IPS-18a (cell line): ENCODE results near the gene DPEP1.

Experiments
- H3K27ac ChIP-seq: one replicate; pipeline ENCODE4 v1.5.1; 2013; ENCODE audit warnings: low read length
- H3K27me3 ChIP-seq: one replicate; pipeline ENCODE4 v1.6.1; 2013; ENCODE audit warnings: mild to moderate bottlenecking, low read length; ENCODE audit not compliant: control insufficient read depth, insufficient read depth
- H3K36me3 ChIP-seq: one replicate; pipeline ENCODE4 v1.6.1; 2013; ENCODE audit warnings: low read depth, low read length; ENCODE audit not compliant: control insufficient read depth
- H3K4me1 ChIP-seq: one replicate; pipeline ENCODE4 v1.6.1; 2013; ENCODE audit warnings: low read depth, low read length; ENCODE audit not compliant: control insufficient read depth
- H3K4me3 ChIP-seq: one replicate; pipeline ENCODE4 v1.5.1; 2013; ENCODE audit warnings: low read length
- H3K9ac ChIP-seq: one replicate; pipeline ENCODE4 v1.6.1; 2013; ENCODE audit warnings: mild to moderate bottlenecking, low read length, moderate library complexity
- H3K9me3 ChIP-seq: one replicate; pipeline ENCODE4 v1.6.1; 2013; ENCODE audit warnings: low read depth, low read length; ENCODE audit not compliant: control insufficient read depth

DPEP1 gene

GRCh38 chr16:89572485-89573205 lies 40.8 kb upstream of the DPEP1 start:
- no peaks in the 10 kb centered on the region for H3K36me3 ChIP-seq
- no peak overlapping the region for H3K9ac ChIP-seq
- no peak overlapping the region for H3K4me3 ChIP-seq
- no peaks in the 10 kb centered on the region for H3K4me1 ChIP-seq
- no peaks in the 10 kb centered on the region for H3K9me3 ChIP-seq
- H3K27ac ChIP-seq, result no peak overlapping the region
- H3K27me3 ChIP-seq, result peaks cover 40% of the 10 kb centered on the region

- H3K36me3 ChIP-seq, result no peaks in the 10 kb centered on the region
Observed at GRCh38 chr16:89573826-89574680, 39.4 kb upstream of the DPEP1 start.

GRCh38 chr16:89574681-89575246 lies 38.7 kb upstream of the DPEP1 start:
- no peaks in the 10 kb centered on the region for H3K9me3 ChIP-seq
- peaks cover 42% of the 10 kb centered on the region for H3K27me3 ChIP-seq
- H3K4me1 ChIP-seq, result no peaks in the 10 kb centered on the region
- peak overlapping the region; percentile 32 for H3K9ac ChIP-seq
- no peaks in the 10 kb centered on the region for H3K36me3 ChIP-seq
- H3K27ac ChIP-seq, result no peak overlapping the region
- peak overlapping the region; percentile 52 for H3K4me3 ChIP-seq

More at GRCh38 chr16:89573826-89574680, 39.4 kb upstream of the DPEP1 start:
- Histone ChIP-seq H3K9ac (no peak overlapping the region), H3K9me3 (no peaks in the 10 kb centered on the region), H3K27me3 (peaks cover 42% of the 10 kb centered on the region), H3K4me1 (no peaks in the 10 kb centered on the region), H3K4me3 (peak overlapping the region; percentile 52), H3K27ac (no peak overlapping the region)

GRCh38 chr16:89575247-89576152 lies 37.9 kb upstream of the DPEP1 start, which contains the start of gene CPNE7:
TSS of gene CPNE7 (plus strand) at chr16:89575758. CDS start at chr16:89575898, 140 bp downstream.
- peak within 1 kb of the TSS; percentile 52 for H3K4me3 ChIP-seq
- H3K9me3 ChIP-seq, result no peaks in the 10 kb centered on the region
- H3K27me3 ChIP-seq, result peaks cover 42% of the 10 kb centered on the region
- H3K9ac ChIP-seq, result peak within 1 kb of the TSS; percentile 32
- H3K36me3 ChIP-seq, result no peaks in the 10 kb centered on the region
- H3K27ac ChIP-seq, result no peak within 1 kb of the TSS
- no peaks in the 10 kb centered on the region for H3K4me1 ChIP-seq

GRCh38 chr16:89576153-89577054 lies 37.0 kb upstream of the DPEP1 start:
- Histone ChIP-seq H3K27me3 (peaks cover 42% of the 10 kb centered on the region), H3K4me1 (no peaks in the 10 kb centered on the region), H3K27ac (no peak overlapping the region), H3K9ac (no peak overlapping the region), H3K4me3 (peak overlapping the region; percentile 30), H3K9me3 (no peaks in the 10 kb centered on the region), H3K36me3 (no peaks in the 10 kb centered on the region)

- Histone ChIP-seq H3K4me1 (no peaks in the 10 kb centered on the region), H3K4me3 (no peak overlapping the region), H3K27ac (no peak overlapping the region), H3K9ac (no peak overlapping the region), H3K36me3 (no peaks in the 10 kb centered on the region), H3K27me3 (peaks cover 42% of the 10 kb centered on the region), H3K9me3 (no peaks in the 10 kb centered on the region)
Observed at GRCh38 chr16:89577055-89577759, 36.2 kb upstream of the DPEP1 start.

GRCh38 chr16:89579351-89579750 lies 34.1 kb upstream of the DPEP1 start:
- H3K4me1 ChIP-seq, result no peaks in the 10 kb centered on the region
- H3K27me3 ChIP-seq, result peaks cover 33% of the 10 kb centered on the region
- H3K9ac ChIP-seq, result no peak overlapping the region
- no peak overlapping the region for H3K27ac ChIP-seq
- H3K9me3 ChIP-seq, result no peaks in the 10 kb centered on the region
- H3K36me3 ChIP-seq, result no peaks in the 10 kb centered on the region
- H3K4me3 ChIP-seq, result no peak overlapping the region

- H3K9ac ChIP-seq, result no peak overlapping the region
Observed at GRCh38 chr16:89581045-89581695, 32.3 kb upstream of the DPEP1 start.

GRCh38 chr16:89581861-89582563 lies 31.4 kb upstream of the DPEP1 start:
- Histone ChIP-seq H3K9ac (no peak overlapping the region), H3K9me3 (no peaks in the 10 kb centered on the region), H3K27me3 (peaks cover 8% of the 10 kb centered on the region), H3K4me3 (no peak overlapping the region), H3K36me3 (no peaks in the 10 kb centered on the region), H3K27ac (no peak overlapping the region), H3K4me1 (no peaks in the 10 kb centered on the region)

More at GRCh38 chr16:89581045-89581695, 32.3 kb upstream of the DPEP1 start:
- no peak overlapping the region for H3K4me3 ChIP-seq
- peaks cover 17% of the 10 kb centered on the region for H3K27me3 ChIP-seq
- no peaks in the 10 kb centered on the region for H3K9me3 ChIP-seq
- no peak overlapping the region for H3K27ac ChIP-seq
- H3K36me3 ChIP-seq, result no peaks in the 10 kb centered on the region
- H3K4me1 ChIP-seq, result no peaks in the 10 kb centered on the region
